HG03097 (cell line): ENCODE measurements around the gene PCDHGA10.
"Not testable (repeated sequence)": the region's sequence is repeated elsewhere in the genome, so short reads cannot be mapped to it uniquely, and the experiment has no call there.

Source experiments
- ATAC-seq: cut with Tn5 transposase; IDR thresholded peaks from one replicate; pipeline ENCODE4 v1.9.1; 2021; ENCODE audit not compliant: unreplicated experiment, low FRiP score

Gene PCDHGA10

GRCh38 chr5:141412854-141413539, at the start of gene PCDHGA10:
Gene PCDHGA10, plus strand, starts transcription at chr5:141412987. Its CDS starts 189 bp downstream, at chr5:141413176.
- ATAC-seq = no peak

- ATAC-seq = no peak
Observed at GRCh38 chr5:141363952-141364660, 48.7 kb upstream of the PCDHGA10 start, which contains the start of gene PCDHGA5. Gene PCDHGA5, plus strand, starts transcription at chr5:141364162. Its CDS starts 169 bp downstream, at chr5:141364331.

GRCh38 chr5:141366016-141366896, 46.5 kb upstream of the PCDHGA10 start:
- no peak for ATAC-seq

GRCh38 chr5:141369994-141370848, 42.6 kb upstream of the PCDHGA10 start, which contains the start of gene PCDHGB3:
Gene PCDHGB3, plus strand, starts transcription at chr5:141370242. Its CDS starts 153 bp downstream, at chr5:141370395.
- peak; percentile 68 for ATAC-seq

GRCh38 chr5:141371572-141372475, 41.0 kb upstream of the PCDHGA10 start:
- no peak for ATAC-seq

- no peak for ATAC-seq
Observed at GRCh38 chr5:141373673-141374317, 39.0 kb upstream of the PCDHGA10 start, which contains the start of gene PCDHGA6. Gene PCDHGA6, plus strand, starts transcription at chr5:141373891. Its CDS starts 193 bp downstream, at chr5:141374084.

- no peak for ATAC-seq
Observed at GRCh38 chr5:141374627-141375026, 38.2 kb upstream of the PCDHGA10 start.

- ATAC-seq = not testable (repeated sequence)
Observed at GRCh38 chr5:141375444-141376155, 37.2 kb upstream of the PCDHGA10 start.

GRCh38 chr5:141382469-141383294, 30.1 kb upstream of the PCDHGA10 start, which contains the start of gene PCDHGA7:
Gene PCDHGA7, plus strand, starts transcription at chr5:141382742. Its CDS starts 158 bp downstream, at chr5:141382900.
- no peak for ATAC-seq

GRCh38 chr5:141383345-141383744, 29.4 kb upstream of the PCDHGA10 start:
- no peak for ATAC-seq

- ATAC-seq = no peak
Observed at GRCh38 chr5:141384471-141385267, 28.1 kb upstream of the PCDHGA10 start.

- ATAC-seq = not testable (repeated sequence)
Observed at GRCh38 chr5:141387557-141388311, 25.1 kb upstream of the PCDHGA10 start, which contains the start of gene PCDHGB4. Gene PCDHGB4, plus strand, starts transcription at chr5:141387698. Its CDS starts 187 bp downstream, at chr5:141387885.

- ATAC-seq = no peak
Observed at GRCh38 chr5:141388661-141389060, 24.1 kb upstream of the PCDHGA10 start.

- ATAC-seq = no peak
Observed at GRCh38 chr5:141389153-141390042, 23.4 kb upstream of the PCDHGA10 start.
